H1 (cell line): ENCODE data around the gene ZBTB25. TPM values are rescaled to one million over a fixed set of nuclear protein-coding genes. Genes with fewer than 3 reads are reported as not detected.

Source experiments
- CHD2 ChIP-seq: IDR thresholded peaks from 2 replicates; pipeline ENCODE4 v1.6.1; 2012; ENCODE audit warnings: low read length, improper control_type of control experiment
- CHD7 ChIP-seq: fragments of 300-600 bp; sonication (generic); IDR thresholded peaks from 2 replicates; pipeline ENCODE4 v1.7.1; 2012; ENCODE audit warnings: low read length, moderate library complexity, mild to moderate bottlenecking, inconsistent platforms; ENCODE audit not compliant: insufficient replicate concordance
- GABPA ChIP-seq: IDR thresholded peaks from 2 replicates; pipeline ENCODE4 v1.6.1; 2011; ENCODE audit warnings: mild to moderate bottlenecking, low read length, moderate library complexity, borderline replicate concordance; ENCODE audit not compliant: insufficient read depth
- HDAC2 ChIP-seq, 2 experiments: fragments of 300-600 bp in 1 of 2; sonication (generic) in 1 of 2; IDR thresholded peaks; 2 replicates each; pipeline ENCODE4 v1.6.1; 2011 to 2012; ENCODE audit warnings: low read depth in 2 of 2, low read length in 2 of 2, mild to moderate bottlenecking in 2 of 2, moderate library complexity in 2 of 2, borderline replicate concordance in 1 of 2, inconsistent platforms in 1 of 2
- MAFK ChIP-seq: IDR thresholded peaks from 2 replicates; pipeline ENCODE4 v1.6.1; 2012; ENCODE audit warnings: low read depth, mild to moderate bottlenecking, improper control_type of control experiment, low read length
- NRF1 ChIP-seq: IDR thresholded peaks from 2 replicates; pipeline ENCODE4 v1.6.1; 2011; ENCODE audit warnings: mild to moderate bottlenecking, low read depth, low read length, improper control_type of control experiment
- RFX5 ChIP-seq: IDR thresholded peaks from 2 replicates; pipeline ENCODE4 v1.6.1; 2011; ENCODE audit warnings: low read depth, low read length, improper control_type of control experiment, borderline replicate concordance
- TCF12 ChIP-seq: IDR thresholded peaks from 2 replicates; pipeline ENCODE4 v1.6.1; 2011; ENCODE audit warnings: low read depth, mild to moderate bottlenecking, low read length
- TEAD4 ChIP-seq: IDR thresholded peaks from 2 replicates; pipeline ENCODE4 v1.6.1; 2012; ENCODE audit warnings: low read depth, low read length, inconsistent platforms, mixed read lengths
- polyA plus RNA-seq, 7 experiments: library from polyadenylated mRNA; depleted of rRNA in 3 of 7; stranded (reverse) in 5 of 7; unstranded in 2 of 7; fragments of >200 nt in 5 of 7; fragments of 200-250 nt in 2 of 7; gene quantifications; 1 replicate in 5 of 7; 2 replicates in 1 of 7; 4 replicates in 1 of 7; pipeline versions ENCODE4 v1.2.1 to v1.2.3, GENCODE V29; 2011 to 2013; ENCODE audit warnings: missing spikeins in 2 of 7, mixed read lengths in 2 of 7
- total RNA-seq: library from RNA; stranded (reverse); fragmentation: NEBNext Ultra II Directional; extraction: Animal tissue kit (Norgen Biotek cat#: 25700); gene quantifications from 2 replicates; pipeline ENCODE4 v1.2.1, GENCODE V29; 2021
- TF ChIP-seq, protein P1 (sequence below): IDR thresholded peaks from 2 replicates; pipeline ENCODE4 v1.6.1; 2012; ENCODE audit warnings: low read length, inconsistent platforms

The ZBTB25 gene
- total and polyA plus RNA-seq, 2 of the 8 experiments (the other 6 are each of a cell fraction or from before 2014, with no cell fraction given), result 5.4 to 11.4 TPM

- TF ChIP-seq CHD7 (no peak), TEAD4 (no peak), GABPA (no peak), NRF1 (no peak), HDAC2 (IDR thresholded peaks at IDR 0.05; ENCODE audit: borderline replicate concordance in 1 of 2, low read depth in 2 of 2, low read length in 2 of 2) (no peak), CHD2 (no peak), MAFK (no peak), TCF12 (no peak), RFX5 (no peak)
- TF ChIP-seq, protein P1, sequence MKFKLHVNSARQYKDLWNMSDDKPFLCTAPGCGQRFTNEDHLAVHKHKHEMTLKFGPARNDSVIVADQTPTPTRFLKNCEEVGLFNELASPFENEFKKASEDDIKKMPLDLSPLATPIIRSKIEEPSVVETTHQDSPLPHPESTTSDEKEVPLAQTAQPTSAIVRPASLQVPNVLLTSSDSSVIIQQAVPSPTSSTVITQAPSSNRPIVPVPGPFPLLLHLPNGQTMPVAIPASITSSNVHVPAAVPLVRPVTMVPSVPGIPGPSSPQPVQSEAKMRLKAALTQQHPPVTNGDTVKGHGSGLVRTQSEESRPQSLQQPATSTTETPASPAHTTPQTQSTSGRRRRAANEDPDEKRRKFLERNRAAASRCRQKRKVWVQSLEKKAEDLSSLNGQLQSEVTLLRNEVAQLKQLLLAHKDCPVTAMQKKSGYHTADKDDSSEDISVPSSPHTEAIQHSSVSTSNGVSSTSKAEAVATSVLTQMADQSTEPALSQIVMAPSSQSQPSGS, result no peak
Observed at GRCh38 chr14:64422005-64422404, 81.6 kb downstream of the ZBTB25 start (continued).
